NCI-H748 (cell line): ENCODE data around the gene STK10.
A peak's percentile ranks its signal among the peaks of the same experiment; 100 is the strongest.

Experiments
- DNase-seq: peaks from one replicate; lab custom pipeline; 2025; ENCODE audit not compliant: unreplicated experiment; lab: John Stamatoyannopoulos, UW

The STK10 gene

DNA sequence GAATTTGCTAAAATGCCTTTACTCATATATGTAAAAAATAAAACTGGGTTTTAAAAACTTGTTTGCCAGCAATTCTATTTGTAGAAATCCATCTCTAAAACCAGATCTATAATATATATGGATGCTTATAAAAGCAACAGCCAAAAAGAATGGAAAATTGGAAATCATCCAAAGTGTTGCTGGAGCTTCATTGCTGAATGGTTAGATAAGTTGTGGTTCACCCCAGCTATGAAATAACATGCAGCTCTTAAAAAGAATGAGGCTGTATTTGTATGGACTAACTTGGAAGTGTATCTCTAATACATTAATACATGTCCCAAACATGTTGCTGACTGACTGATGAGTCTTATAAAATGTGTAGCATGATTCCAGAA lies 76.2 kb downstream of the STK10 start:
- DNase-seq, result no peak

DNA sequence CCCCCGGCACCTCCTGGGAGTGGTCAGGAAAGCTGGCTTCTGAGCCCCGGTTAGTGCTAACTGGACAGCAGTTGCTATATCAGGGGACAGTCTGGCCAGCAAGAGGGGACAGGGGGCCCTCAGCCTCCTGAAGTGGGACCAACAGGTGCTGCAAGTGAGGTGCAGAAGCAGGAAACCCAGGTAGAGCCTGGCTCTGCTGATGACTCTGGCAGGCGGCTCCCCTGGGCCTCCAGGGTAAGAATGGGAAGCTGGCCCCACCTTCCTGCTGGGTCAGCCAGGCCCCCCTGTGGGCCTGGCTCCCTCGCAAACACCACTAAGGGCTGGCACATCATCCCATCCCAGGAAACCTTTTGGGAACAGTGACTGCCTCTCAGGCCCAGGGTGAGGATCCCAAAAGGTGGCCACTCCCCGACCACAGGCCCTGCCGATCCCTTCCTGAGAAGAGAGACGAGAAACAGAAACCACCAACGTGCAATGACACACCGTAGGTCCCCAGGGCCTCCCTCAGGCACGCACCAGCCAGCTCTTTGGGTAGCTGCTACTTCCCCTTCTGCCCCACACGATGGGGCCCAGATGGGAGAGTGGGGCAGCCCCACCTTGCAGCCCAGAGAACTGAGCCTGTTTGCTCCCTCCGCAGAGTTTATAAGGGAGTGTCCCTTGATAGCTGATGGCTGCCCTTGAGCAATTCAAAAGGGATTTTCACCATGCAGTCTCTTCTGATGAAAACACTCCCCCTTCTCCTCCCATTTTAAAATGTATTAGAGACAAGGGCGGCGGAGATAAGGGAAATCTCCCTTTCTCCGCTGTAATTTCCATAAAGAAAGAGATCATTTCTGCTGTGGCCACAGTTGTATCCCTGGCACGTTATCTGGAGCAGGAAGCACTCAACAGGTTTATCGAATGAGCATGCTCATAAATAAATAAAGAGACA lies 76.8 kb downstream of the STK10 start:
- DNase-seq, result no peak

DNA sequence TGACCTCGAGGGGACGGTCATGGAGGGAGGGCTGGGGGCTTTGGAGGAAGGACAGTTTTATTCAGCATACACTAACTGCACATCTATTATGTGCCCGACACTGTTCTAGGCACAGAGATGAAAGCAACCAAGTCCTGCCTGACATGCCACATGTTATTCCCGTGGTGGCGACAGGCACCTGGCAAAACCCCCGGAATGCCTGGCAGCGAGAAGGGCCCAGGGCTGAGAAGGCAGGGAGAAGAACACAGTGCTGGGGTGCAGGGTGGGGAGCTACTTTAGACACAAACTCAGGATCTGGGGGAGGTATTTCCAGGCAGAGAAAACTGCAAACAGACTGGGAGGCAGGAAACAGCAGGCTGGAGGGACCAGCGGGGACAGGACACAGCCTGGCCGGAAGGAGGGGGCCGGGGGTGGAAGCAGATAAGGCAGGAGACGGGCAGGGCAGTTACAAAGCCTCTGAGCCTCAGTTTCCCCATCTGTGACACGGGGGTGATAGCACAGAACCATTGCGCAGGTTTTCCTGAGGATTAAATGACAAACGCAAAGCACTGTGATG lies 77.7 kb downstream of the STK10 start:
- no peak for DNase-seq

DNA sequence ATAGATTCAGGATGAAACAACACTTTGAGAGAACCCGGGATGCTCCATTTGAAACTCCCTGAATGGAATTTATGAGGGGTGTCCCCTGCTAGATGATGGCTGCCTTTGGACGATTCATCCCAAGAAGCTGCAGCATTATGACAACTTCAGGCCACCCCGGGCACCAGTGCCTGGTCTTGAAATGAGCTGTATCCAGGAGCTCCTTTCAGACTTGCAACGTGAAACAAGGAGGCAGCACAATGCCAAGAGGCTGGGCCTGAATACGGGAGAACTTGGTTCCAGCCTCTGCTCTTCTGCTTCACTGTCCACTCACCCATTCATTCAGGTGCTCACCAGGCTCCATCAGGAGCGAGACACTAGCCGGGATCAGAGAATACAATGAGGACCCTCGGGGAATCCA lies 78.3 kb downstream of the STK10 start:
- no peak for DNase-seq

DNA sequence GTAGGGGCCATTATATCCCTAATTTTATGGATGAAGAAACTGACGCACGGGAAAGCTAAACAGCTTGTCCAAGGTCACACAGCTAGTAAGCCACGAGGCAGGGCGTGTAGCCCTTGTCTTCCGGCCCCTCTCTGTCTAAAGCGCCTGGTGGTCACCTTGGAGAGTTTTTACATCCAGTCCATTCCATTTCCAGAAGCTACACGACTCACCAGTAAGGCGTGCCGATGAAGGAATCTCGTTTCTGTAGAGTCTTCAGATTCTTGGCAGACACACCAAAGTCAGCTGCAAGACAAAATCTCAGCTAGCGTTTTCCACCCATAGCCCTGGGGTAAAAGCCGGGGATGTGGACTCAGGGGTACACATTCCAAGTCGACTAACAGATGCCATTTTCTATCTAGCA lies 80.5 kb downstream of the STK10 start:
- DNase-seq, result no peak

DNA sequence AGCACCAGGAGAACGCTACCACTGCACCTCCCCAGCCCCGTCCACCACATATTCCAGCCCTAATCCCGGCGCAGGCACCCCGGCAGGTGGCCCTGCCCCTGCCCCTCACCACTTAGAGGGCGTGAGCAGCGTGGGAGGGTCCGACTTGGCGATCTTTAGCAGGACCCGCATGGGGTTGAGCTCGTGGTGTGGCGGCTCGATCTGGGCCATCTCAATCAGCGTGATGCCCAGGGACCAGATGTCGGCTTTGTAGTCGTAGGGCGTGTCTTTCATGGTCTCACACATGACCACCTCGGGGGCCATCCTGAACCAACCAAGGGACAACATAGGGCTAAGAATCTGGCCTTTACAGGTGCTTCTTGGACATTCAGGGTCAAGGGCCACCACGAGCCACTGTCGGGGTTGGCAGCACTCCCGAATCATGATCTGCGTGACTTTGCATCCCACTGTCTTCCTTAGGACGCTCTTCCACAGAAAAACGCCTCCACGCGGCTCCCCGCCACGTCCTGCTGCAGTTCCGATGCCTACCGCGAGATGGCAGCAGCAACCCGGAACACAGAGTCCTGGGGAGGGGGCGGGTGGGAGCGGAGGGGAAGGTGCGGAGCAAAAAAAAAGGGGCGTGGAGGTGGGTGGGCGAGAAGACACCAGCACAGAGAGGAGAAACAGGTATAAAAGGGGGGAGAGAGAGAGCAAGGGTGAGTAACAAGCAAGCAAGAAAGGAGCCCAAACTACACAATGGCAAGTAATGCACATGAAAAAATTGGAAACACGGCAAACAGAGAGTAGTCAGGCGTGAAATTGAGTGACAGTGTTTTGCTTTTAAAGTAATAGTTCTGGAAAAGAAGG lies 81.3 kb downstream of the STK10 start:
- DNase-seq, result peak; percentile 64

DNA sequence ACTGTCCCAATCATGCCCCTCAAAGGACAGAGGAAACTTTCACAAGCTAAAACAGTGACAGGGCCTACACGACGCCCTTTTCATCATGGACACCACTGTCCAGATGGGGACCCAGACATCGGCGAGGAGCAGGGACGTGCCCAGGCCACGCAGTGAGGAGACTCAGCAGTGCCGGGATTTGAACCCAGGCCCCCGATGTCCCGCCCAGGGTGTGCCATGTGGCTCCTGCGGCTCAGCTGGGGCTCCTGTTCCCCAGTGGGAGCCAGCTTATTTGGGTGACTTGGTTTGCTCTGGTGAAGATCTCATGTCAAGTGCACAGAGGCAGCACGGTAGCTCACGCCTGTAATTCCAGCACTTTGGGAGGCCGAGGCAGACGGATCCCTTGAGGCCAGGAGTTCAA lies 82.2 kb downstream of the STK10 start:
- DNase-seq, result no peak

DNA sequence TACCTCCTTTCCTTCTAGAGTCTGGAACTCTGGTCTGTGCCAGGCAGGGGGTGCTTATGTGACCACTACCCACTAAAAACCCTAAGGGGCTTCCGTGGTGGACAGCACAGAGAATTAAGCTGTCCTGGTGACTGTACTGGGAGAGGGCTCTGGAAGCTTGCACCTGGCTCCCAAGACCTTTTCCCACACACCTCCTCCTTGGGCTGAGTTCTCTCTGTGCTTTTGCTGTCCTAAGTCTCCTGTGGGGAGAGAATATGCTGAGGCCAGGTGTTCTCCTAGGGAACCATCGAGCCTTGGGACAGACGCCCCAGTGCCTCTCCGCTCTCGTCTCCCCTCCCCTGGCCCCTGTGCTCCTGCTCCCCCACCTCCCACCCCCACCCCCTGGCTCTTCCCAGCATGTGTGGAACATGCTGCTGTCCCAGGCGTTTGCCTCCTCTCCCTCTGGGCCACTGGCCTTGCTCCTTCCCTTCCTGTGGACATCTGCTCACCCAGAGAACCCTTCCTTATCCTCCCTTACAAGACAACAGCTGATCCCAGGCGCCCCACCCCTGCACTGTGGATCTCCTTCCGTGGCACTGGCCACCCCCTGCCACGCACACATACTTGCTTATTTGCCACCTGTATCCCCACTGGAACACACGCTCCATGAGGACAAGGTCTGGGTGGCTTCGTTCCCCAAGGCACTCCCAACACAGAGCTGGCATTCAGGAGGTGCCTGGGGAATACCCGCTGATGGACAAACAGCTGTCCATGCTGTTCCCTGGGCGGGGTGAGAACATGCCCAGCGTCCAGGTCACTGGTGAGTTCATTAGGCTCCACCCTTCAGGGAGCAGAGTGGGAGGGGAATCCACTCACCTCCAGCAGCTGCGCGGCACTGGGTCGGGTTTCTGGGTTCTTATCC lies 83.0 kb downstream of the STK10 start:
- DNase-seq, result no peak

DNA sequence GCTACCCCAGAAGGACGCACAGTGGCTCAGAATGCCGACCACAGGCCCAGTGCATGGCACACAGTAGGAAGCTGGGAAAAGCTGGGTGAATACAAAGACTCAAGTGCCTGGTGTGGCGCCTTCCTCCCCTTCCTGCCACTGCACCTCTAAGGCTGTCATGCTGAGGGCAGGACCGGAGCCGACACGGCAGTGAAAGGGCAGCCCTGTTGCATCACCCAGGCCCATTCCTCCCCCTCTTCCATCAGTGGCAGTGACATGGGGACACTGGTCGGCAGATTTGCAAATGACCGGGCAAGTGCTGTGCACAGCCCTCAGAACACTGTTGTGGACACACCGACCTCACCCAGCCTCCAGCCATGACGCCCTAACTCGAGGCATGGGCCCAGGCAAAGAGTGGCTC lies 84.0 kb downstream of the STK10 start:
- DNase-seq, result no peak

DNA sequence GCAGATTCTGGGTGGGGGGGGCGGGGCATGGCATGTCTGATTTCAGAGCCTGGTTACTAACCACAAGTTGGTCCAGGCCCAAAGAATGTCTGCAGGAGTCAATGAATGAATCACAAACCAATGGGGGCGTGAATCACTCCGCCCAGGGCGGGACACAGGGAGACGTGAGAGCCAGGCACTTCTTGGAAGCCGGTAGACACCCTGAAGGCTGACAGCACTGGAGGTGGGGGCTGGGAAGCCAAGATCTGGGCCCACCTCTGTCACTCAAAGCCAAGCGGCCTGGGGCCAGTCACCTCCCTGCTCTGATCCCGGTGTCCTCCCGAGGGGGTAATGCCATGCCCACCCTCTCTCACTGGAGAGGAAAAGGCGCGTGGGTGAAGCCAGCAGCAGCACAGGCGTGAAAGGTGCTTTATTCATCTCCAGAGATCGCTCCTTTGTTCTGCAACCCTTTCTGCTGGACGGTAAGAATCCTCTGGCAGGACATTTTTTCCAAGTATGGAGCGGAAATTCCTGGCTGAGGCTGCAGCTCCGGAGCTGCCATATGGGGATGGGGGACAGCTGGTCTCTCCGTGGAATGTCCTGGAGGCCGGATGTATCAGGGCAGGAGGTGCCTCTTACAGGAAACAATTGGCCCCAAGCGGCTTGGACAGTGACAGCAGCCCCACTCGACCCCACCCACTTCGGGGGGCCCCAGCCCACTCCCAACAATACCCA lies 85.0 kb downstream of the STK10 start:
- DNase-seq, result no peak

DNA sequence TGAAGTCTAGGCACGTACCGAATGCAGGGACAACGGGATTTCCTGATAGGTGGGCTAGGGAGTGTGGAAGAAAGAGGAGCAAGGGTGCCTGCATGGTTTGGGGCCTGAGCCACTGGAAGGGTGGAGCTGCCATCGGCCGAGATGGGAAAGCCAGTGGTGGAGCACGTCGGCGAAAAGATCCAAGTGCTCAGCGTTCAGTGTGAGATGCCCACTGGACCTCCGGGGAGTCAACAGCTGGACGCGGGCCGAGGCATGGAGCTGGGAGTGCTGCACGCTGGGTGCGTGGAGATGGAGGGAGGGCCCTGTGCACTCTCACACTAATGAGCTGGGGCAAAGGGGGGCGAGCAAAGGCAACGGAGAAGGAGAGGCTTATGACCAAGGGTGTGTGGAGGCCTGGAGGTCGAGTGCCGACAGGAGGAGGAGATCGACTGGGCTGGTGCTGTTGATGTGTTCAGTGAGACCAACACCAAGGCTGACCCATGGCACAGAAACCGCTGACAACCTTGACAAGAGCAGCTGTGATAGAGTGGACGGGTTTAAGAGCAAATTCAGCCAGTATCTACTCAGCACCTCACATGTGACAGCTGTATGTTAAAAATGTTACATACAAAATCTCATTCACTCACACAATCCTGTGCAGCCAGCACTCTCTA lies 85.7 kb downstream of the STK10 start:
- DNase-seq, result no peak

DNA sequence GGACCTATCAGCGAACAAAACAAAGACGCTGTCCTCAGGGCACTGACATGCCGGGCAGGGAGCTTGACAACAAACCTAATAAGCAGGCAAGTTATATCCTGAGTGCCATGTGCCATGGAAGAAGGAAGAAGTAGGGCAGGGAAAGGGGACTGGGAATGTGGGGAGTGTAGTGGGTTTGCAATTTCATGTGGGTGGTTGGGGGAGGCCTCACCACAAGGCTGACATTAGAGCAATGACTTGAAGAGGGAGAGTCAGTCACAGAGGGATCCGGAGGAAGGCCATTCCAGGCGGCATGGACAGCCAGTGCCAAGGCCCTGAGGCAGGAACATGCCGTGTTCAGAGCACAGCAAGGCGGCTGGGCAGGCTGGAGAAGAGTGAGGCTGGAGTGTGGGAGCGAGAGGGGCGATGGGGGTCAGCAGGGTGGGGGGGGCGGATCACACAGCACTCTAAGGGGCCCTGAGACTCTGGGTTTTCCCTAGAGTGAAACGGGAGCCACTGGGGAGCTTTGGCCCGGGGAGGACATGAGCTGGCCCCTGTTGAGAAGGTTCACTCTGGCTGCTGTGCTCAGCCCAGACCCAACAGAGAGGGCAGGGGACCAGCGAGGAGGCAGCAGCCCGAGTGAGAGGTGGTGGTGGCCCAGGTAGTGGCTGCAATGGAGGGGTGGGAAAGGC lies 86.3 kb downstream of the STK10 start:
- no peak for DNase-seq

DNA sequence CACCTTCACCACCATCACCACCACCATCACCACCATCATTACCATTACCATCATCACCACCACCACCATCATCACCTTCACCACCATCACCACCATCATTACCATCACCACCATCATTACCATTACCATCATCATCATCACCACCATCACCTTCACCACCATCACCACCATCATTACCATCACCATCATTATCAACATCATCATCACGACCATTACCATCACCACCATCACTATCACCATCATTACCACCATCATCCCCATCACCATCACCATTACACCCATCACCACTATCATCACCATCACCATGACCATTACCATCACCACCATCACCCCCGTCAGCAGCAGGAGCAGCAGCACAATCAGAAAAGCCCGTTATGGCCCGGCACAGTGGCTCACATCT lies 89.1 kb downstream of the STK10 start:
- no peak for DNase-seq

DNA sequence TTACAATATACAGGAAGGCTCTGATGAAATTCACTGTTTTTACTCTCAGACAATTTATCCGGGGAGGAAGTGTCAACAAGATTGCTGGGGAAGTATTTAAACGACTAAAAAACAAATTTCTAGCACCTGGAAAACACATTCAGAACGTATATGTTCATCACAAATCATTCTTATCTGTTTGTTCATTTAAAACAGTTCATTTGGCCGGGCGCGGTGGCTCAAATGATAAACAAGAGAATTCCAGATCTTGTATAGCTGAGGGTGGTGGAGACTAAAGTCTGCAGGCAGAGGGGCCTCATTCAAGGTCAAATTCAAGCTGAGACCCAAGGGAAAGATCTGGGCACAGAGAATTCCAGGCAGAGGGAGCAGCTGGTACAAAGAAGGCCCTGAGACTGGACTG lies 90.0 kb downstream of the STK10 start:
- no peak for DNase-seq

DNA sequence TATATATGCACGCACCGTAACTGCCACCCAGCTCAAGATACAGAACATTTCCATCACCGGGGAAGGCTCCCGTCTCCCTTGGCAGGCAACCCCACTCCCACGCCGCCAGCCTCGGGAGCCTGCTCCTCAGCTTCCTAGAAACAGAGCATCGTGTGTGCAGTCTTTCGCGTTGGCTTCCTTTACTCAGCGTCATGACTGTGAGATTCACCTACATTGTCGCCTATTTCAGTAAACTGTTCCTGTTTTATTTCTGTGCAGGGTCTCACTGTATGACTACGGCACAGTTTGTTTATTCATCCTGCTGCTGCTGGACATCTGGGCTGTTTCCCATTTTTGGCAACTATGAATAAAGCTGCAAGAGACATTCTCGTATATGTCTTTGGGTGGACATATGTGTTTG lies 90.7 kb downstream of the STK10 start:
- DNase-seq, result no peak

DNA sequence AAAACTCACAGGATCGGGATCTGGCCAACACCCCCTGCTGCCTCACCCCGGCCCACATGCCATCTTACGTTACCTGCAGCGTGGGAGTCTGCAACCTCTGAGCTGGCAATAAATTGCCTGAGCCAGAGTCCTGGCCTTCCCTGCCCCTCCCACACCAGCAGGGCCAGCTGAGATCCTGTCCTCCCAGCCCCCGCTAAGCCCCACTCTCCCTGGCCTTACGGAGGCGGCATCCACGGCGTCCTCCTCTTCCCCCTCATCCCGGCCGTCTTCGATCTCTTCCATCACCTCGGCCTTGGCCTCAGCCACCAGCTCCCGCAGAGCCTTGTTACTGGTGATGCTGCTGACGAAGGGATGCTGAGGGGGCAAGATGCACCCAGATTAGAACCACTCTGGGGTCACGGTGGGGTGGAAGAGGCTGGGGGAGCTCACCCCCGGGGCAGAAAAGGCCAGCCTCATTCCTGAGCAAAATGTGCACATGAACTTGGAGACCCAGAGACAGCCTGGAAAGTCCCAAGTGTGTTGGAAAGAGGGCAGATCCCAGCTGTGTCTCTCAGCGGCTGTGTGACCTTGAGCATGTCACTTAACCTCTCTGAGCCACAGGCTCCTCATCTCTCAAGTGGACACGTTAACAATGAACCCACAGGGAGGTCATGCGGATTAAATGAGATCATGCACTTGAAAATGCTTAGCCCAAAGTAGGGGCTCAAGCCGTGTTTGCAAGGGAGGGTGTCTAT lies 91.7 kb downstream of the STK10 start:
- no peak for DNase-seq

DNA sequence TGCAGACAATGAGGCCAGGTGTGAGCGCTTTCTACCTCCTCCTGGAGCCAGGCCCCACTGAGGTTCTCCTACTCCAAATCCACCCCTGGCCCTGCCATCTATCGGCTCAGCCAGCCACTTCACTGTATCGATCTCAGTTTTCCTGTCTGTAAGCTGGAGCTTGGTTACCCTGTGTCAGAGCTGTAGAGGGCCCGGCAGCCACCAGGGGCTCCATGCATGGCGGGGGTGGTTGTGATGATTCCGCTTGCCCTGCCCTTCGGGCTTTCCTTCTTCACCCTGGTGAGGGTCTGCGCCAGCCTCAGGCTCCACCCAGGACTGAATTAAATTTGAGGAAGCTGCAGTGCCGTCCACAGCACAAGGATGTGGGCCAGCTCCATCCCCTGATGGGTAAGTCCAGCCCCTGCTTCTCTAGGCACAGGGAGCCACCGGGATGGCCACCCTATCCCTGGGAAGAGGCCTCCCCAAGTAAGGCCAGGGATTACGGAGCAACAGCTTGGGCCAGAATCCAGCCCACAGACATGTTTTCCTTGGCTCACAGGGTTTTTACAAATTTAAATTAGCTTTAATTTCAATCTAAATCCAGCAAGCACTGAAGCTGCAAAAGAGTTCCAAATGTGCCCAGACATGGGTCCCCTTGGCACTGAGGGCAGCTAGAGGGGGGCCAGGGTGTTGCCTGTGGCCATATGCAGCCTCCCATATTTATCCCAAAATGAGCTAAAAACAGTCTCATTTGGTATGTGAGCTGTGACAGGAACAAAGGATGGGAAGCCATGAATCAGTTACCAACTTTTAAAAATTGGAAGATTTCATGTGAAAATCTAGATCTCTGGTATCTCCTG lies 92.4 kb downstream of the STK10 start:
- no peak for DNase-seq

DNA sequence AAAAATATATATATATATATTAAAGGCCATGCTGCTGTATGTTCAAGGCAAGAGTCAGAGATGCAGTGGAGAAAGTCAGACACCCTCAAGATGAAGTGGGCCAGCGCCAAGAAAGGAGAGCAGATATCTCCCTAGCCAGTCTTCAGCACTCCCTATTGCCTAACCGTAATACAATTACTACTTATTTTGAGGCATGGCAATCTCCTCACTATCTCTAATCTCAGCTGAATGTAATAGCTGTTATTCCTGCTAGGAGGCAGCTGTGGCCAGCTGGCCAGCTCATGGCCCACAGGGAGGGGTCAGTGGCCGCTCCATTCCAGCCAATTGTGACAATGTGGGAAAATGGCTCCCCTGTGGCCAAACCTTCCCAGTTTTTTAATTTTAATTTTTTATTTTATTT lies 94.1 kb downstream of the STK10 start:
- DNase-seq, result no peak
